NCI-H2196 treated with DMSO at 0.1 percent for 48 hours (cell line): ENCODE results near the gene BTBD2.

Experiments used
- DNase-seq: peaks from one replicate; lab custom pipeline; 2025; ENCODE audit not compliant: unreplicated experiment; lab: John Stamatoyannopoulos, UW

Gene BTBD2

DNA sequence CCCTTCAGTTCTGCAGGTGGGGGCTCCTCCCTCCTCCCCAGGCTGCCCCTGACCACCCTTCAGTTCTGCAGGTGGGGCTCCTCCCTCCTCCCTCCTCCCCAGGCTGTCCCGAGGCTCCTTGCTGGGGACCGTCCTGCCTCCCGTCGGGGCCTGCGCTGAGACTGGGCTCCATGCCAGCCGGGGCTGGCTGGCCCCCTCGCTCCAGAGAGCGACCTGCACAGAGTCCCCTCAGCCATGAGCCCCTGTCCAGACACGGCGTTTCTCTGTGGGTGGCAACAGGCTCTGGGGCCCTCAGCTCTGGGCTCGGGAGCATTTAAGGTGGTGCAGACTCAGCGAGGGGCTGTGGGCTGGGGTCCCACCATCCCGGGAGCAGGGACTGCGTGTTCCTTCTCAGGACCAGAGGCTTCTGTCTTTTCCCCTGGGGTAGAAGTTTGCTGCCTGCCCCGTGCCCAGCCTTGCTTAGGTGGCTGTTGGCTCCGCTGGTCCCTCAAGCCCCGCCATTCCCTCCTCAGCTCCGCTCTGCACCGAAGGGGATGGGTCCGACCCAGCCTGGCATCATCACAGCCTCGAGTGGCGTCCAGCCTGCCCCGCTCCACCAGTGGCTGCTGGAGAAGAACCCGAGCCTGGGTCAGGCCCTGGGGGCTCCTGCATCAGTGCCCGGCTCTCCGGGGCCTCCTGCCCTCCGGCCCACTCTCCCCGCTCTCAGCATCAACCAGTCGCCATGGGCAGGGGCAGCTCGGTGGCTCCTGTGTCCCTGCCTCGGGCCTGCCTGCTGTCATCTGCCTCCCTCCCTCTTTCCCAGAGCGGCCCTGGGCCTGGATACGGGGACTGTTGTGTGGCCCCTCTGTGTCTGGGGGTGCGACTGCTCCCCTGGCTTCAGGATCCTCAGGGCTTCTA lies 47.0 kb downstream of the BTBD2 start:
- no peak for DNase-seq

DNA sequence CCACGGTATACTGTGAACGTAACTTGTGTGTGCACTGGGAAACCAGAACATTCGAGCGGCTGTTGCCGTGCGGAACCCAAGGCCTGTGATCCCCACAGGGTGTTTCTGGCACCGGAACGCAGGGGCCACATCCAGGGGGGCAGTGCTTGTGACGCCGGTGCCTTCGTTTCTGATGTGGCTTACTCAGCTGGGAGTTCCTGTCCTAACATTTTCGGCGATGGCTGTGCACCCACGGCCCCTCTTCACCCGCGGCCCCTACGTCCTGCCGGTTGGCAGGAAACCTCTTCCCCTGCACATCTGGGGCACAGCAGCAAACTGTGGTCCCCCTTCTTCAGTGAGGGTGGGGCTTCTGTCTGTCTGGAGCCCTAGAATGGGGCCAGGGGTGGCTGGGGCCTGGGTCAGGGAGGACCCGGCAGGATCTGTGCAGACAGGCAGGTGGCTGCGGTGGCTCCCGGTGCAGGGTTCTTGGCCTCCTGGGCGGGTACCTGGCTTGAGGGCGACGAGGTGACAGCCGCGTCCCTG lies 48.4 kb downstream of the BTBD2 start:
- DNase-seq = no peak

GRCh38 chr19:1962674-1963073 lies 52.8 kb downstream of the BTBD2 start:
- DNase-seq = no peak

- no peak for DNase-seq
Observed at GRCh38 chr19:1961000-1961883, 54.3 kb downstream of the BTBD2 start.

- DNase-seq = no peak
Observed at GRCh38 chr19:1959928-1960589, 55.5 kb downstream of the BTBD2 start.

- DNase-seq = no peak
Observed at GRCh38 chr19:1957562-1958248, 57.8 kb downstream of the BTBD2 start.

DNA sequence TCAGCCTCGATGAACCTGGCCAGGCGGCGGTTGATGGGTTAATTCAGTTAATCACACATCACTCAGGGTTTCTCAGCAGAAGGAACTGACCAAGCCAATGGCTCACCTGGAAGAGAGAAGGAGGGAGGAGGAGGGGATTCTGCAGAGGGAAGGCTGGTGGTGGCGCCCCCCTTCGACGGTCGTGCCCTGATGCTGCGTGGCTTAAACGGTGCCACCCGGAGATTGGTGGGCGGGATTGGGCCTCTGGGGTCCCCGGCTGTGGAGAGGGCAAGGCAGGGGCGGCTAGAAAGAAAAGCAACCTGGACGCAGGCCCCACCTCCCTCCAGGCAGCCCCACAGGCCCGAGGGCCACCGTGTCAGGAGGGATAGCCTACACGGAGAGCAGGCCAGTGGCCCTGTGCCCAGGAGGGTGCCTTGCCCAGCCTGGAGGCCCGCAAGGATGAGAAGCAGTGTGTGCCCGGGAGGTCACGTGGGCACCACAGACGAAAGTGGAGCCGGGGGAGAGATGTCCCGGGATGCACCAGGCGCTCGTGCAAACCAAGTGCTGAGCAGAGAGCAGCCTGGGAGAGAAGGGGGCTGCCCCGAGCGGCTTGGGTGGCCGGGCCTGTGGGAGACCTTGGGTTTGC lies 58.5 kb downstream of the BTBD2 start:
- no peak for DNase-seq

- no peak for DNase-seq
Observed at GRCh38 chr19:1956122-1956494, 59.4 kb downstream of the BTBD2 start.

- DNase-seq = no peak
Observed at GRCh38 chr19:1955171-1956121, 60.1 kb downstream of the BTBD2 start.

DNA sequence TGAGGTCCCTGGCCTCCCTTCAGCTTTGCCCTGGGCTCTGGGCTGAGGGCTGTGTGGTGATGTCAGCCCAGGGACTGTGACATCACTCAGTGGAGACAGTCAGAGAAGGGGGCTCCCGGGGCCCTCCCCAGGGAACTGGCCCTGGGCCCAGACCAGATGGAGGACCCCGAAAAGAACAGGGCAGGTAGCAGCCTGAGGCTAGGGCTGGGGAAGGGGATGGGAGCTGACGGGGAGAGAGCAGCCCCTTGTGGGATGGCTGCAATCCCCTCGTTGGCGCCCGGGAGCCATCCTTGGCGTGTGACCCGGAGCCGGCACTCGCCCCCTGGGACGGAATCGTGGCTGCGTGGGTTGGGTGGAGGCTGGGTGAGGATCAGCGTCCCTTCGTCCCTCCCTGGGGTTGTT lies 61.0 kb downstream of the BTBD2 start:
- DNase-seq = no peak

DNA sequence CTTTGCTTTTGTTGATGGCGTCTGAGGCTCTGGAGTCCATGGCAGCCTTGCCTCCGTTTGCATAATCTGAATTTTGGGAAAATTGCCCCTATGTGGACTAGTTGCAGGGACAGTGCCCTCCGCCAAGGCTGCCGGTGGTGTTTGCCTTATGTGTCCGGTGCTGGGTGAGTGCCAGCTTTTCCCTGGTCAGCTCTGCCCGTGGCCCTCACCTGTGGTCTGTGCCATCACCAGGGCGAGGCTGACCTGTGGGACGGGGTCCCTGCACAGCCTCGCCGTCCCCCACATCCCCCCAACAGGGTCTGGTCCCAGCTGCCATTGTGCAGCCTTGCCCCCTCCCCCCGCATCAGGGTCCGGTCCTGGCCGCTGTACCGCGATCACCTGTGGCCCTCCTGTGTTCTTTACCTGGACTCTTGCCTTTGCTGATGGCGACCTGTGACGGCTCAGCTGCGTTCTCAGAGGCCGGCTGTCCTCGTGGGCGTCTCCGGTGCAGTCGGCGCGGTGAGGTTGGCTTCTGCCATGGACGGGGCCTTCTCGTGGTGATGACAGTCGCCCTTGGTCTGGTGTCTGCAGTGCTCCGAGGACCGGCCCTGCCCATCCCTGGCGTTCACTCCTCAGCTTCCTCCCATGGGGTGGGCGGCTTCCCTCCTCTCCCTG lies 61.9 kb downstream of the BTBD2 start:
- DNase-seq = no peak

- no peak for DNase-seq
Observed at GRCh38 chr19:1953037-1953436, 62.5 kb downstream of the BTBD2 start.

DNA sequence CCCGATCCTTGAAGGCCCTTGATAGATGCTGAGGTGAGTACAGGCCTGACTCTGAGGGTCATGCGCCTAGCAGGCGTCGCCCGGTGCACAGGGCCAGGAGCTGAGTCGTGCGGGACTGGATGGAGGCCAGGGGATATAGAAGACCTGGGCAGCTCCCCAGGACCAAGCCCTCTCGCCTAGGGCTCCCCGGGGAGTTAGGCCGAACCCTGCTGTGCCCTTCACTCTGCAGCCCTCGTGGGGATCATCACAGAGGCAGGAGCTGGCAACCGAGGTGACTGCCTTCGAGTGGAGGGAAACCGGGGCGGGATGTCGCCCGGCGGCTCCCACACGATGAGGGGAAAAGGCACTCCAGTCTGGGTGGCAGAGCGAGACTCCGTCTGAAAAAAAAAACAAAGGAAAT lies 62.9 kb downstream of the BTBD2 start:
- no peak for DNase-seq

GRCh38 chr19:1950640-1951039 lies 64.9 kb downstream of the BTBD2 start:
- DNase-seq = no peak

DNA sequence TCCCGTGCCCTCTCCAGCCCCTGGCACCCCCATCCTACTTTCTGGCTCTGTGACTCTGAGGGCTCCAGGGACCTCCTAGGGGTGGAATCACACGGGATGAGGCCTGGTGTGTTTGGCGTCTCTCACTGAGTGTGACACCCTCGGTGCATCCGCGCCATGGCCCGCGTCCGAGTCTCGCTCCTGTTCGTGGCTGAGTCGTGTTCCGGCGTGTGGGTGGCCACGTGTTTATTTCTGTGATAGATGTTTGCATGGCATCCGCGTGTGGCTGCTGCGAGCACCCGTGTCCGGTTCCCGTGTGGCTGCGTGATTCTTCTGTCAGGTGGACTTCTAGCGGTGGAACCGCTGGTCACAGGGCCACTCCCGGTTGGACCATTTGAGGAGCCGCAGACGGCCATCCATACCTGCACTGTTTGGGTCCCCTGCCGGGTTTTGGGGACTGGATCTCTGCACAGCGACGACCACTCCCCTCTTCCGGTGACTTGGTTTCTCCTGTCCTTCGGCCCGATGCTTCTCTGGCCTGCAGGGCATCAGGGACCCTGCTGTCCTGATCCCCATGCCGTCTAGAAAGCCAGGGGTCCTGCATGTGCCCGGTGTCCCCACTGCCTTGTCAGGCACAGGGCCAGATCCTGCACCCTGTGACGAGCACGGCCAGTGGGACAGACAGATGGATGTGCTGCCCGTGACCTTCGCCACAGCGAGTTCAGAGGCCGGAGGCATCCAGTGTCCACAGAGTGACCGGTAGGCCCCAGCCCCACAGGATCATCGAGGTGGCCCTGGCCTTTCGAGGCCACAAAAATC lies 66.0 kb downstream of the BTBD2 start:
- no peak for DNase-seq

- DNase-seq = no peak
Observed at GRCh38 chr19:1947651-1948209, 67.8 kb downstream of the BTBD2 start.

GRCh38 chr19:1945899-1946298 lies 69.6 kb downstream of the BTBD2 start:
- peak; percentile 12 for DNase-seq
